WTC11 (cell line): Measurements from ENCODE around the gene ESR2. TPM values are rescaled to one million over a fixed set of nuclear protein-coding genes. Genes with fewer than 3 reads are reported as not detected.

ENCODE experiments used
- ATAC-seq: fragments of 200-7000 bp; cut with Tn5 transposase; 2 replicates; pipeline ENCODE4 v1.10.0; 2021; ENCODE audit warnings: mild to moderate bottlenecking, moderate library complexity
- CTCF ChIA-PET: fragments of 300-600 bp; sonication (Branson Sonifier 250); formaldehyde crosslinking; loops from one replicate; lab custom pipeline; 2021; ENCODE audit warnings: antibody characterized with exemption; lab: Charles Lee
- POLR2A ChIA-PET: fragments of 350-600 bp; sonication (Branson Sonifier 250); formaldehyde crosslinking; loops from one replicate; lab custom pipeline; 2021; ENCODE audit warnings: antibody characterized with exemption; lab: Charles Lee
- DNase-seq: peaks from one replicate; pipeline ENCODE4 v3.0.0; 2021; ENCODE audit warnings: low spot score
- H3K27ac Mint-ChIP-seq: 2 replicates; pipeline ENCODE4 v1.8.0; 2021; ENCODE audit warnings: mixed read lengths
- H3K27me3 Mint-ChIP-seq: 2 replicates; pipeline ENCODE4 v1.8.0; 2021; ENCODE audit warnings: low read depth, mild to moderate bottlenecking, moderate library complexity, mixed read lengths
- H3K36me3 Mint-ChIP-seq: 2 replicates; pipeline ENCODE4 v1.8.0; 2021; ENCODE audit warnings: mixed read lengths
- H3K4me1 Mint-ChIP-seq: 2 replicates; pipeline ENCODE4 v1.8.0; 2022; ENCODE audit warnings: mixed read lengths
- H3K4me3 Mint-ChIP-seq: 2 replicates; pipeline ENCODE4 v1.8.0; 2021; ENCODE audit warnings: mild to moderate bottlenecking, moderate library complexity, mixed read lengths
- H3K9me3 Mint-ChIP-seq: 2 replicates; pipeline ENCODE4 v1.8.0; 2021; ENCODE audit warnings: mixed read lengths
- CREB1 ChIP-seq: sonication (generic); formaldehyde crosslinking; IDR thresholded peaks from 2 replicates; pipeline ENCODE4 v1.8.0; 2023; ENCODE audit warnings: mild to moderate bottlenecking, missing genetic modification reagents
- EMX1 ChIP-seq: fragments of 250-450 bp; sonication (Bioruptor Pico); IDR thresholded peaks from 2 replicates; pipeline ENCODE4 v1.8.0; 2021; ENCODE audit warnings: mild to moderate bottlenecking
- FOXJ3 ChIP-seq: sonication (generic); formaldehyde crosslinking; IDR thresholded peaks from 2 replicates; pipeline ENCODE4 v1.9.0; 2021; ENCODE audit warnings: missing genetic modification reagents, mild to moderate bottlenecking, borderline replicate concordance
- GRHL2 ChIP-seq: fragments of 250-450 bp; sonication (Bioruptor Pico); IDR thresholded peaks from 2 replicates; pipeline ENCODE4 v1.8.0; 2022; ENCODE audit warnings: mild to moderate bottlenecking, moderate library complexity; ENCODE audit not compliant: insufficient replicate concordance, severe bottlenecking
- GTF2I ChIP-seq: fragments of 250-450 bp; sonication (Bioruptor Pico); conservative IDR thresholded peaks from 2 replicates; pipeline ENCODE4 v1.4.0; 2021; ENCODE audit warnings: mild to moderate bottlenecking
- HMGA2 ChIP-seq: fragments of 250-450 bp; sonication (Bioruptor Pico); IDR thresholded peaks from 2 replicates; pipeline ENCODE4 v1.4.0; 2021; ENCODE audit warnings: mild to moderate bottlenecking, moderate library complexity
- JUN ChIP-seq: sonication (generic); formaldehyde crosslinking; IDR thresholded peaks from 2 replicates; pipeline ENCODE4 v1.8.0; 2023; ENCODE audit warnings: mild to moderate bottlenecking, missing genetic modification reagents
- MXD4 ChIP-seq: fragments of 250-450 bp; sonication (Bioruptor Pico); IDR thresholded peaks from 2 replicates; pipeline ENCODE4 v1.8.0; 2021; ENCODE audit warnings: mild to moderate bottlenecking, moderate library complexity, borderline replicate concordance
- NFE2L1 ChIP-seq: sonication (generic); formaldehyde crosslinking; IDR thresholded peaks from 2 replicates; pipeline ENCODE4 v1.8.1; 2023; ENCODE audit warnings: missing genetic modification reagents
- NFYB ChIP-seq: sonication (generic); formaldehyde crosslinking; conservative IDR thresholded peaks from 2 replicates; pipeline ENCODE4 v1.8.0; 2022; ENCODE audit warnings: low read depth, missing genetic modification reagents
- NR2C2 ChIP-seq: sonication (generic); formaldehyde crosslinking; IDR thresholded peaks from 2 replicates; pipeline ENCODE4 v1.8.0; 2022; ENCODE audit warnings: mild to moderate bottlenecking, missing genetic modification reagents
- NR3C1 ChIP-seq: sonication (generic); formaldehyde crosslinking; conservative IDR thresholded peaks from 2 replicates; pipeline ENCODE4 v1.8.1; 2023; ENCODE audit warnings: low read depth, mild to moderate bottlenecking, missing genetic modification reagents
- RORB ChIP-seq: fragments of 250-450 bp; sonication (Bioruptor Pico); IDR thresholded peaks from 2 replicates; pipeline ENCODE4 v1.9.0; 2021; ENCODE audit warnings: mild to moderate bottlenecking
- ZBTB21 ChIP-seq: sonication (generic); formaldehyde crosslinking; IDR thresholded peaks from 2 replicates; pipeline ENCODE4 v1.8.1; 2023; ENCODE audit warnings: mild to moderate bottlenecking, missing genetic modification reagents, borderline replicate concordance
- ZNF232 ChIP-seq: sonication (generic); formaldehyde crosslinking; IDR thresholded peaks from 2 replicates; pipeline ENCODE4 v1.8.0; 2022; ENCODE audit warnings: mild to moderate bottlenecking, missing genetic modification reagents
- ZNF671 ChIP-seq: fragments of 250-450 bp; sonication (Bioruptor Pico); IDR thresholded peaks from 2 replicates; pipeline ENCODE4 v1.8.0; 2021; ENCODE audit warnings: mild to moderate bottlenecking
- total RNA-seq: library from RNA; stranded (reverse); gene quantifications from 3 replicates; pipeline ENCODE4 v1.2.3, GENCODE V29; 2021
- TF ChIP-seq, protein P1 (sequence below): fragments of 250-450 bp; sonication (Bioruptor Pico); IDR thresholded peaks from 2 replicates; pipeline ENCODE4 v1.9.0; 2021; ENCODE audit warnings: moderate library complexity, mild to moderate bottlenecking, inconsistent platforms, borderline replicate concordance
- TF ChIP-seq, protein P2 (sequence below): sonication (generic); formaldehyde crosslinking; IDR thresholded peaks from 2 replicates; pipeline ENCODE4 v1.8.0; 2023; ENCODE audit warnings: missing genetic modification reagents
- TF ChIP-seq, protein P3 (sequence below): sonication (generic); formaldehyde crosslinking; IDR thresholded peaks from 2 replicates; pipeline ENCODE4 v1.8.0; 2022; ENCODE audit warnings: mild to moderate bottlenecking, missing genetic modification reagents
- TF ChIP-seq, protein P4 (sequence below): sonication (generic); formaldehyde crosslinking; IDR thresholded peaks from 2 replicates; pipeline ENCODE4 v1.8.1; 2023; ENCODE audit warnings: mild to moderate bottlenecking, missing genetic modification reagents, moderate library complexity
- TF ChIP-seq, protein P5 (sequence below): sonication (generic); formaldehyde crosslinking; conservative IDR thresholded peaks from 2 replicates; pipeline ENCODE4 v1.8.1; 2023; ENCODE audit warnings: mild to moderate bottlenecking, low read depth, missing genetic modification reagents, moderate library complexity
- TF ChIP-seq, protein P6 (sequence below): fragments of 250-450 bp; sonication (Bioruptor Pico); IDR thresholded peaks from 2 replicates; pipeline ENCODE4 v1.9.0; 2021; ENCODE audit warnings: mild to moderate bottlenecking
- TF ChIP-seq, protein P7 (sequence below): sonication (generic); formaldehyde crosslinking; IDR thresholded peaks from 2 replicates; pipeline ENCODE4 v1.8.1; 2022; ENCODE audit warnings: missing genetic modification reagents, borderline replicate concordance

Gene ESR2
- total RNA-seq, 1 experiment from 2014 or later = 0.50 TPM

DNA sequence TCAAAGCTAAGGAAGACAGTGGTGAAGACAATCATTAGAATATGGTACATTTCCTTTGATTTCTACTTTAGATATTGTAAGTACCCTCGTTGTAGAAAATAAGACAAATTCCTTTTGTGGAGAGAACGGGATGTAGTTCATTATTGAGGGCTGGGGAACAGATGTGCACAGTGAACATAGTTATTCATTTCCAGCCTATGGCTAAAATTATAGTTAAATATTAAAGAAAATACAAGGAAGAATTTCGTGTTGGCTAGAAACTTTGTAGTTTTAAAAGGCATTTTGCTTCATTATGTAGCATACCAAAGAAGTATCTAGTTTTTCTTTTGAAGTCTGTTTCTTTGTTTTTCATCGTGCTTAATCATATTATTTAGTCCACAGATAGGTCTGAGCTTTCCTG is 201.8 kb downstream of the ESR2 start (continued):
- no peak for TF ChIP-seq CREB1
- TF ChIP-seq JUN (CRISPR knock-in tag) = no peak
- no peak for TF ChIP-seq MXD4 (CRISPR knock-in tag)

DNA sequence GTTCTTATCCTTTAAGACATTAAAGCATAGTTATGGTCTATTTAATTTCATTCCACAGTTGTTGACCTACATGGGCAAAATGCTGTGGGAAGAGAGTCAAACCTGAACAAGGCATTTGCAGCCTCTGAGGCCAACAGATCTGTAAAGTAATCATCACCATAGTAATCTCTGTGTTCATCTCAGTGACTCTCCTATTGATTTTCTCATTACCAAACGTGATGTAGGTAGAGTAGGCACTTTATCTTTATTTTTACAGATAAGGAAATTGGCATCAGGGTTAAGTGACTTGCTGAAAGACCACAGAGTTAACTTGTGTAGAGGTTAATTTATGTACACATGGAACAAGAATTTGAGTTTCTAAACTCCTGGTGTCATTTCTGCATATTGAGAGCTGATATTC is 203.0 kb downstream of the ESR2 start:
- Mint-ChIP-seq H3K36me3 (peaks cover 8% of the 10 kb centered on the region), H3K9me3 (no peaks in the 10 kb centered on the region), H3K4me3 (no peak overlapping the region), H3K4me1 (peaks cover 28% of the 10 kb centered on the region), H3K27ac (no peak overlapping the region), H3K27me3 (no peaks in the 10 kb centered on the region)
- ATAC-seq (no peak), DNase-seq (no peak)
- ChIA-PET POLR2A (no interaction called here), CTCF (no interaction called here)
- TF ChIP-seq NFE2L1 (CRISPR knock-in tag) (no peak), GTF2I (CRISPR knock-in tag) (no peak), FOXJ3 (CRISPR knock-in tag) (no peak), HMGA2 (CRISPR knock-in tag) (no peak), RORB (CRISPR knock-in tag) (no peak), NR3C1 (CRISPR knock-in tag) (no peak), GRHL2 (CRISPR knock-in tag) (no peak), ZNF671 (CRISPR knock-in tag) (no peak), NFYB (CRISPR knock-in tag) (no peak), ZNF232 (CRISPR knock-in tag) (no peak)
- TF ChIP-seq, protein P1, sequence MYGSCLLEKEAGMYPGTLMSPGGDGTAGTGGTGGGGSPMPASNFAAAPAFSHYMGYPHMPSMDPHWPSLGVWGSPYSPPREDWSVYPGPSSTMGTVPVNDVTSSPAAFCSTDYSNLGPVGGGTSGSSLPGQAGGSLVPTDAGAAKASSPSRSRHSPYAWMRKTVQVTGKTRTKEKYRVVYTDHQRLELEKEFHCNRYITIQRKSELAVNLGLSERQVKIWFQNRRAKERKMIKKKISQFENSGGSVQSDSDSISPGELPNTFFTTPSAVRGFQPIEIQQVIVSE (CRISPR knock-in tag) = no peak
- TF ChIP-seq, protein P2, sequence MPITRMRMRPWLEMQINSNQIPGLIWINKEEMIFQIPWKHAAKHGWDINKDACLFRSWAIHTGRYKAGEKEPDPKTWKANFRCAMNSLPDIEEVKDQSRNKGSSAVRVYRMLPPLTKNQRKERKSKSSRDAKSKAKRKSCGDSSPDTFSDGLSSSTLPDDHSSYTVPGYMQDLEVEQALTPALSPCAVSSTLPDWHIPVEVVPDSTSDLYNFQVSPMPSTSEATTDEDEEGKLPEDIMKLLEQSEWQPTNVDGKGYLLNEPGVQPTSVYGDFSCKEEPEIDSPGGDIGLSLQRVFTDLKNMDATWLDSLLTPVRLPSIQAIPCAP = no peak
- TF ChIP-seq, protein P3, sequence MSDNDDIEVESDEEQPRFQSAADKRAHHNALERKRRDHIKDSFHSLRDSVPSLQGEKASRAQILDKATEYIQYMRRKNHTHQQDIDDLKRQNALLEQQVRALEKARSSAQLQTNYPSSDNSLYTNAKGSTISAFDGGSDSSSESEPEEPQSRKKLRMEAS (CRISPR knock-in tag) = no peak
- TF ChIP-seq, all 79 proteins: peak for 0

DNA sequence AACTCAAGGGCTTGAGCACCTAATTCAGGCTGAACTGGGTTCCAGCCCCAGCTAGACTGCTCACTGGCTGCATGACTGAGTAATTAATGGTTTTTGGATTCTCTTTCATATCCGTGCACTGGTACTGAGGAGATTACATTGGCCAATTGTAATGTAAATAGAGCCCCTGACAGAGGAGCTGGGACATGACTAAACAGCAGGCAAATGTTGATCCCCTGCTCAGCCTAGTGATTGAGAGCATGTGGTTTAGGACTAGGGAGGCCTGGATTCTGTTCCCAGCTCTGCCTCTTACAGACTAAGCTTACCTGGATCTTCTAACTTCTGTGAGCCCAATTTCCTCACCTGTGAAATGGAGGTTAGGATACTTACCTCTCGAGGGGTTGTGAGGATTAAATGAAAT is 204.3 kb downstream of the ESR2 start:
- ATAC-seq (peak; percentile 99), DNase-seq (peak; percentile 25)
- no peaks in the 10 kb centered on the region for H3K27me3 Mint-ChIP-seq
- H3K27ac Mint-ChIP-seq = peak overlapping the region; percentile 90
- TF ChIP-seq FOXJ3 (CRISPR knock-in tag) = no peak
- TF ChIP-seq, protein P4, sequence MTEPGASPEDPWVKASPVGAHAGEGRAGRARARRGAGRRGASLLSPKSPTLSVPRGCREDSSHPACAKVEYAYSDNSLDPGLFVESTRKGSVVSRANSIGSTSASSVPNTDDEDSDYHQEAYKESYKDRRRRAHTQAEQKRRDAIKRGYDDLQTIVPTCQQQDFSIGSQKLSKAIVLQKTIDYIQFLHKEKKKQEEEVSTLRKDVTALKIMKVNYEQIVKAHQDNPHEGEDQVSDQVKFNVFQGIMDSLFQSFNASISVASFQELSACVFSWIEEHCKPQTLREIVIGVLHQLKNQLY (CRISPR knock-in tag) = no peak
- no peak for TF ChIP-seq ZBTB21 (CRISPR knock-in tag)
- TF ChIP-seq, protein P5, sequence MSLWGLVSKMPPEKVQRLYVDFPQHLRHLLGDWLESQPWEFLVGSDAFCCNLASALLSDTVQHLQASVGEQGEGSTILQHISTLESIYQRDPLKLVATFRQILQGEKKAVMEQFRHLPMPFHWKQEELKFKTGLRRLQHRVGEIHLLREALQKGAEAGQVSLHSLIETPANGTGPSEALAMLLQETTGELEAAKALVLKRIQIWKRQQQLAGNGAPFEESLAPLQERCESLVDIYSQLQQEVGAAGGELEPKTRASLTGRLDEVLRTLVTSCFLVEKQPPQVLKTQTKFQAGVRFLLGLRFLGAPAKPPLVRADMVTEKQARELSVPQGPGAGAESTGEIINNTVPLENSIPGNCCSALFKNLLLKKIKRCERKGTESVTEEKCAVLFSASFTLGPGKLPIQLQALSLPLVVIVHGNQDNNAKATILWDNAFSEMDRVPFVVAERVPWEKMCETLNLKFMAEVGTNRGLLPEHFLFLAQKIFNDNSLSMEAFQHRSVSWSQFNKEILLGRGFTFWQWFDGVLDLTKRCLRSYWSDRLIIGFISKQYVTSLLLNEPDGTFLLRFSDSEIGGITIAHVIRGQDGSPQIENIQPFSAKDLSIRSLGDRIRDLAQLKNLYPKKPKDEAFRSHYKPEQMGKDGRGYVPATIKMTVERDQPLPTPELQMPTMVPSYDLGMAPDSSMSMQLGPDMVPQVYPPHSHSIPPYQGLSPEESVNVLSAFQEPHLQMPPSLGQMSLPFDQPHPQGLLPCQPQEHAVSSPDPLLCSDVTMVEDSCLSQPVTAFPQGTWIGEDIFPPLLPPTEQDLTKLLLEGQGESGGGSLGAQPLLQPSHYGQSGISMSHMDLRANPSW (CRISPR knock-in tag) = no peak
- TF ChIP-seq NR2C2 (CRISPR knock-in tag) = no peak
- TF ChIP-seq, protein P1 (CRISPR knock-in tag) = no peak
- no peak for TF ChIP-seq EMX1 (CRISPR knock-in tag)
- TF ChIP-seq, protein P6, sequence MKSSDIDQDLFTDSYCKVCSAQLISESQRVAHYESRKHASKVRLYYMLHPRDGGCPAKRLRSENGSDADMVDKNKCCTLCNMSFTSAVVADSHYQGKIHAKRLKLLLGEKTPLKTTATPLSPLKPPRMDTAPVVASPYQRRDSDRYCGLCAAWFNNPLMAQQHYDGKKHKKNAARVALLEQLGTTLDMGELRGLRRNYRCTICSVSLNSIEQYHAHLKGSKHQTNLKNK (CRISPR knock-in tag) = no peak
- no peak for TF ChIP-seq CREB1
- TF ChIP-seq, protein P7, sequence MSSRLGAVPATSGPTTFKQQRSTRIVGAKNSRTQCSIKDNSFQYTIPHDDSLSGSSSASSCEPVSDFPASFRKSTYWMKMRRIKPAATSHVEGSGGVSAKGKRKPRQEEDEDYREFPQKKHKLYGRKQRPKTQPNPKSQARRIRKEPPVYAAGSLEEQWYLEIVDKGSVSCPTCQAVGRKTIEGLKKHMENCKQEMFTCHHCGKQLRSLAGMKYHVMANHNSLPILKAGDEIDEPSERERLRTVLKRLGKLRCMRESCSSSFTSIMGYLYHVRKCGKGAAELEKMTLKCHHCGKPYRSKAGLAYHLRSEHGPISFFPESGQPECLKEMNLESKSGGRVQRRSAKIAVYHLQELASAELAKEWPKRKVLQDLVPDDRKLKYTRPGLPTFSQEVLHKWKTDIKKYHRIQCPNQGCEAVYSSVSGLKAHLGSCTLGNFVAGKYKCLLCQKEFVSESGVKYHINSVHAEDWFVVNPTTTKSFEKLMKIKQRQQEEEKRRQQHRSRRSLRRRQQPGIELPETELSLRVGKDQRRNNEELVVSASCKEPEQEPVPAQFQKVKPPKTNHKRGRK (CRISPR knock-in tag) = no peak
- POLR2A ChIA-PET = interaction anchor here (1.1 kb wide), 1 partner anchor 30 kb away, joined by 3 read pairs; no protein-coding TSS in a partner anchor
- CTCF ChIA-PET = interaction anchor here (0.6 kb wide), 1 partner anchor 24 kb away, joined by 3 read pairs; no protein-coding TSS in a partner anchor
- no peaks in the 10 kb centered on the region for H3K9me3 Mint-ChIP-seq
- peaks cover 17% of the 10 kb centered on the region for H3K4me1 Mint-ChIP-seq
- H3K4me3 Mint-ChIP-seq = no peak overlapping the region; the same call in 1 of the 2 replicates
- H3K36me3 Mint-ChIP-seq = peaks cover 4% of the 10 kb centered on the region; the same call in 1 of the 2 replicates
